Measurements from ENCODE around the gene RGS7. TPM values are rescaled to one million over a fixed set of nuclear protein-coding genes. Genes with fewer than 3 reads are reported as not detected.

Gene RGS7
- polyA plus RNA-seq, 1 donor (not counting 4 experiments of a cell fraction or from before 2014, with no cell fraction given) = not detected

- Histone ChIP-seq H3K4me2 (ENCODE audit: control insufficient read depth, extremely low read depth, insufficient read depth, low read depth, low read length) (no peak overlapping the region), H3K9me1 (ENCODE audit: control insufficient read depth, extremely low read depth, insufficient read depth, low read length) (no peaks in the 10 kb centered on the region), H4K20me1 (ENCODE audit: control insufficient read depth, extremely low read depth, insufficient read depth, low read length) (no peaks in the 10 kb centered on the region), H3K36me3 (ENCODE audit: control insufficient read depth in 2 of 2, extremely low read depth in 1 of 2, insufficient read depth in 2 of 2, low read length in 2 of 2) (no peaks in the 10 kb centered on the region), H3K9ac (ENCODE audit: control insufficient read depth, extremely low read depth, insufficient read depth, low read length) (no peak overlapping the region), H3K79me2 (ENCODE audit: control insufficient read depth, insufficient read depth, low read length) (no peaks in the 10 kb centered on the region), H3K4me3 (ENCODE audit: control insufficient read depth in 2 of 3, extremely low read depth in 1 of 3, insufficient read depth in 2 of 3, low read depth in 1 of 3, low read length in 3 of 3) (no peak overlapping the region), H3K27ac (ENCODE audit: control insufficient read depth, insufficient read depth, low read length) (no peak overlapping the region), H3K27me3 (ENCODE audit: control insufficient read depth, extremely low read depth, insufficient read depth, low read length) (no peaks in the 10 kb centered on the region), H3K4me1 (ENCODE audit: control insufficient read depth, extremely low read depth, insufficient read depth, low read length) (no peaks in the 10 kb centered on the region), H3K9me3 (ENCODE audit: control insufficient read depth, low read depth, low read length) (no peaks in the 10 kb centered on the region), H2AFZ (ENCODE audit: control insufficient read depth, low read length) (no peak overlapping the region)
- FAIRE-seq (no peak), DNase-seq (ENCODE audit: low read depth, low spot score) (no peak)
- dilution Hi-C loops (cut with MboI; ENCODE audit: extremely low pct_ligation_motif_present, low sequenced_read_pairs) = no loop called here
- TF ChIP-seq CTCF (optimal IDR thresholded peaks at IDR 0.05 in 1 of 3, IDR thresholded peaks at IDR 0.05 in 1 of 3, conservative IDR thresholded peaks at IDR 0.05 in 1 of 3; ENCODE audit: extremely low read depth in 1 of 3, insufficient read depth in 2 of 3, low read length in 3 of 3) = no peak
- TF ChIP-seq EZH2 (IDR thresholded peaks at IDR 0.05; ENCODE audit: low read length) = no peak
These were observed 93.7 kb downstream of the RGS7 start for GRCh38 chr1:241263346-241263745.

- Histone ChIP-seq H3K4me2 (ENCODE audit: control insufficient read depth, extremely low read depth, insufficient read depth, low read depth, low read length) (no peak overlapping the region), H3K27ac (ENCODE audit: control insufficient read depth, insufficient read depth, low read length) (no peak overlapping the region), H3K27me3 (ENCODE audit: control insufficient read depth, extremely low read depth, insufficient read depth, low read length) (no peaks in the 10 kb centered on the region), H3K36me3 (ENCODE audit: control insufficient read depth in 2 of 2, extremely low read depth in 1 of 2, insufficient read depth in 2 of 2, low read length in 2 of 2) (no peaks in the 10 kb centered on the region), H3K9me3 (ENCODE audit: control insufficient read depth, low read depth, low read length) (no peaks in the 10 kb centered on the region), H3K4me1 (ENCODE audit: control insufficient read depth, extremely low read depth, insufficient read depth, low read length) (no peaks in the 10 kb centered on the region), H3K9ac (ENCODE audit: control insufficient read depth, extremely low read depth, insufficient read depth, low read length) (no peak overlapping the region), H4K20me1 (ENCODE audit: control insufficient read depth, extremely low read depth, insufficient read depth, low read length) (no peaks in the 10 kb centered on the region), H3K79me2 (ENCODE audit: control insufficient read depth, insufficient read depth, low read length) (no peaks in the 10 kb centered on the region), H3K4me3 (ENCODE audit: control insufficient read depth in 2 of 3, extremely low read depth in 1 of 3, insufficient read depth in 2 of 3, low read depth in 1 of 3, low read length in 3 of 3) (no peak overlapping the region), H3K9me1 (ENCODE audit: control insufficient read depth, extremely low read depth, insufficient read depth, low read length) (no peaks in the 10 kb centered on the region), H2AFZ (ENCODE audit: control insufficient read depth, low read length) (no peak overlapping the region)
- no peak for FAIRE-seq
- dilution Hi-C loops (cut with MboI; ENCODE audit: extremely low pct_ligation_motif_present, low sequenced_read_pairs) = no loop called here
- DNase-seq (ENCODE audit: low read depth, low spot score) = no peak
- TF ChIP-seq EZH2 (IDR thresholded peaks at IDR 0.05; ENCODE audit: low read length) = no peak
- no peak for TF ChIP-seq CTCF (optimal IDR thresholded peaks at IDR 0.05 in 1 of 3, IDR thresholded peaks at IDR 0.05 in 1 of 3, conservative IDR thresholded peaks at IDR 0.05 in 1 of 3; ENCODE audit: extremely low read depth in 1 of 3, insufficient read depth in 2 of 3, low read length in 3 of 3)
These were observed 103.5 kb downstream of the RGS7 start for GRCh38 chr1:241253471-241253870.

Measured in keratinocyte (primary cell).